B cell (primary cell): Measurements from ENCODE around the gene OR51S1. TPM values are rescaled to one million over a fixed set of nuclear protein-coding genes. Genes with fewer than 3 reads are reported as not detected.

ENCODE experiments used
- ATAC-seq: fragments of 200-7000 bp; cut with Tn5 transposase; one replicate; pipeline ENCODE4 v1.10.0; 2021; ENCODE audit warnings: low read depth, mild to moderate bottlenecking, moderate number of reproducible peaks, moderate library complexity
- CTCF ChIA-PET: fragments of 350-600 bp; sonication (Branson Sonifier 250); formaldehyde crosslinking; loops from one replicate; lab custom pipeline; 2021; ENCODE audit warnings: antibody characterized with exemption, inconsistent platforms; lab: Charles Lee
- POLR2A ChIA-PET: fragments of 350-600 bp; sonication (Branson Sonifier 250); formaldehyde crosslinking; loops from one replicate; lab custom pipeline; 2021; ENCODE audit warnings: antibody characterized with exemption; lab: Charles Lee
- DNase-seq: peaks from one replicate; pipeline ENCODE4 v3.0.0; 2013
- H2AFZ ChIP-seq: 2 replicates; pipeline ENCODE4 v1.6.1; 2012; ENCODE audit warnings: mild to moderate bottlenecking, low read depth, low read length; ENCODE audit not compliant: insufficient read depth, poor library complexity, severe bottlenecking
- H3K27ac ChIP-seq, 2 donors: 1 replicate in 1 of 2; 2 replicates in 1 of 2; pipeline ENCODE4 v1.5.1; 2012 to 2013; ENCODE audit warnings: low read length in 2 of 2, mild to moderate bottlenecking in 2 of 2, moderate library complexity in 1 of 2
- H3K27me3 ChIP-seq, 4 experiments: fragments of 200-600 bp in 1 of 4; sonication (generic) in 1 of 4; replicated peaks in 1 of 4; 1 replicate in 2 of 4; 2 replicates in 2 of 4; pipeline versions ENCODE4 v1.6.1 to v1.7.0; 2013 to 2016; ENCODE audit warnings: low read length in 3 of 4, mild to moderate bottlenecking in 2 of 4, mixed read lengths in 1 of 4, moderate library complexity in 1 of 4; ENCODE audit not compliant: insufficient read depth in 4 of 4, control insufficient read depth in 3 of 4; ENCODE audit errors: control extremely low read depth in 1 of 4
- H3K36me3 ChIP-seq, 2 experiments: replicated peaks in 1 of 2; 1 replicate in 1 of 2; 2 replicates in 1 of 2; pipeline versions ENCODE4 v1.6.1 to v1.7.1; 2013; ENCODE audit warnings: low read length in 1 of 2; ENCODE audit not compliant: insufficient read depth in 2 of 2, control insufficient read depth in 1 of 2; ENCODE audit errors: control extremely low read depth in 1 of 2, extremely low read depth in 1 of 2
- H3K4me1 ChIP-seq, 2 donors: fragments of 200-600 bp in 1 of 2; sonication (generic) in 1 of 2; 1 replicate in 1 of 2; 2 replicates in 1 of 2; pipeline versions ENCODE4 v1.5.1 to v1.6.1; 2013 to 2017; ENCODE audit warnings: low read length in 2 of 2; ENCODE audit not compliant: control insufficient read depth in 2 of 2, insufficient read depth in 2 of 2
- H3K4me2 ChIP-seq: replicated peaks from 2 replicates; pipeline ENCODE3; 2012; ENCODE audit warnings: mild to moderate bottlenecking, low read depth, low read length; ENCODE audit not compliant: poor library complexity, severe bottlenecking
- H3K4me3 ChIP-seq, 5 experiments: fragments of 200-600 bp in 1 of 5; sonication (generic) in 1 of 5; 1 replicate in 3 of 5; 2 replicates in 2 of 5; pipeline versions ENCODE4 v1.5.1 to v1.7.0; 2011 to 2016; ENCODE audit warnings: low read length in 4 of 5, mild to moderate bottlenecking in 4 of 5, low read depth in 2 of 5, control low read depth in 1 of 5, moderate library complexity in 1 of 5; ENCODE audit not compliant: insufficient read depth in 1 of 5; ENCODE audit errors: control extremely low read depth in 1 of 5, extremely low read depth in 1 of 5
- H3K79me2 ChIP-seq: fragments of 200-600 bp; sonication (generic); one replicate; pipeline ENCODE4 v1.6.0; 2016; ENCODE audit warnings: low read length; ENCODE audit not compliant: control insufficient read depth, insufficient read depth
- H3K9ac ChIP-seq: fragments of 200-600 bp; sonication (generic); 2 replicates; pipeline ENCODE4 v1.6.1; 2017; ENCODE audit warnings: mild to moderate bottlenecking, low read length, moderate library complexity
- H3K9me3 ChIP-seq, 3 donors: one replicate each; pipeline versions ENCODE4 v1.6.1 to v1.7.1; 2013; ENCODE audit warnings: low read length in 2 of 3; ENCODE audit not compliant: control insufficient read depth in 2 of 3, insufficient read depth in 1 of 3; ENCODE audit errors: control extremely low read depth in 1 of 3
- H4K20me1 ChIP-seq: 2 replicates; pipeline ENCODE4 v1.6.0; 2012; ENCODE audit warnings: mild to moderate bottlenecking, low read length; ENCODE audit not compliant: insufficient read depth, control insufficient read depth, poor library complexity, severe bottlenecking
- H3K27ac Mint-ChIP-seq: one replicate; pipeline ENCODE4 v1.8.0; 2021; ENCODE audit warnings: mixed read lengths
- H3K27me3 Mint-ChIP-seq: one replicate; pipeline ENCODE4 v1.8.0; 2021; ENCODE audit warnings: mixed read lengths
- H3K4me1 Mint-ChIP-seq: one replicate; pipeline ENCODE4 v1.8.0; 2021; ENCODE audit warnings: mixed read lengths
- H3K4me3 Mint-ChIP-seq: one replicate; pipeline ENCODE4 v1.8.0; 2021; ENCODE audit warnings: mixed read lengths
- H3K9me3 Mint-ChIP-seq: one replicate; pipeline ENCODE4 v1.8.0; 2022; ENCODE audit warnings: mixed read lengths; ENCODE audit not compliant: insufficient read depth
- CTCF ChIP-seq: fragments of 200-600 bp; IDR thresholded peaks from one replicate; pipeline ENCODE4 v1.8.0; 2022; ENCODE audit warnings: antibody characterized with exemption, mild to moderate bottlenecking
- EZH2 ChIP-seq: IDR thresholded peaks from 2 replicates; pipeline ENCODE4 v1.6.1; 2012; ENCODE audit warnings: borderline replicate concordance, low read depth, mild to moderate bottlenecking, moderate library complexity, low read length; ENCODE audit not compliant: insufficient read depth, poor library complexity, severe bottlenecking
- WGBS: methylation state at CpG from one replicate; pipeline ENCODE4 v1.1.5; 2013; ENCODE audit warnings: missing lambda C conversion rate; ENCODE audit not compliant: insufficient coverage; 5-methylcytosine and 5-hydroxymethylcytosine counted together
- intact Hi-C: fragments of 100-400 bp; cut with micrococcal nuclease; formaldehyde crosslinking; loops from one replicate; pipeline ENCODE4 v1.10.0; 2022
- polyA plus RNA-seq: library from polyadenylated mRNA; depleted of rRNA; stranded (reverse); fragments of >200 nt; gene quantifications from 2 replicates; pipeline ENCODE4 v1.2.3, GENCODE V29; 2012
- total RNA-seq, 2 donors: library from RNA; stranded (reverse); fragments of 120-200 nt in 1 of 2; gene quantifications; 1 replicate in 1 of 2; 2 replicates in 1 of 2; pipeline versions ENCODE4 v1.2.3 to v1.2.4, GENCODE V29; 2013 to 2022

OR51S1 gene
- total and polyA plus RNA-seq, 2 donors (not counting 1 experiment from before 2014, with no cell fraction given): not detected

- H3K4me3 ChIP-seq: no peak overlapping the region
- H3K27ac ChIP-seq: no peak overlapping the region
- intact Hi-C loops: no loop called here
- H3K27me3 Mint-ChIP-seq: peaks cover 3% of the 10 kb centered on the region
- no peaks in the 10 kb centered on the region for H3K9me3 Mint-ChIP-seq
- H4K20me1 ChIP-seq: no peaks in the 10 kb centered on the region
- no peaks in the 10 kb centered on the region for H3K4me1 ChIP-seq
- H2AFZ ChIP-seq: no peak overlapping the region
- TF ChIP-seq CTCF: no peak
- TF ChIP-seq EZH2: no peak
- no peaks in the 10 kb centered on the region for H3K79me2 ChIP-seq
- ChIA-PET POLR2A (no interaction called here), CTCF (no interaction called here)
- no peaks in the 10 kb centered on the region for H3K27me3 ChIP-seq
- no peaks in the 10 kb centered on the region for H3K4me1 Mint-ChIP-seq
- no peak overlapping the region for H3K9ac ChIP-seq
- no peak overlapping the region for H3K27ac Mint-ChIP-seq
- no peak for DNase-seq
- WGBS: 77% methylated on average over 4 of the region's 6 CpGs
- ATAC-seq: no peak
- no peaks in the 10 kb centered on the region for H3K36me3 ChIP-seq
- H3K9me3 ChIP-seq: no peaks in the 10 kb centered on the region
- no peak overlapping the region for H3K4me3 Mint-ChIP-seq
- no peak overlapping the region for H3K4me2 ChIP-seq
These were observed 50.4 kb downstream of the OR51S1 start for GRCh38 chr11:4798427-4799183.

Other genes with a start within 250 kb of the OR51S1 start
- gene TRIM68, start 241.0 kb downstream of the OR51S1 start, total RNA-seq: 19.8 and 21.7 TPM in 2 replicates
- 5.6 and 7.6 TPM in 2 replicates for gene TRIM68, start 241.0 kb downstream of the OR51S1 start, polyA plus RNA-seq
- not detected in 2 replicates for gene OR51D1, start 211.7 kb downstream of the OR51S1 start, total RNA-seq
- not detected in 2 replicates for gene OR51D1, start 211.7 kb downstream of the OR51S1 start, polyA plus RNA-seq
- gene OR51E1, start 205.2 kb downstream of the OR51S1 start, total RNA-seq: not detected in 2 replicates
- not detected in 2 replicates for gene OR51E1, start 205.2 kb downstream of the OR51S1 start, polyA plus RNA-seq
- not detected in 2 replicates for gene OR51E2, start 151.4 kb downstream of the OR51S1 start, total RNA-seq
- not detected in 2 replicates for gene OR51E2, start 151.4 kb downstream of the OR51S1 start, polyA plus RNA-seq
- gene MMP26, start 144.4 kb downstream of the OR51S1 start, total RNA-seq: not detected in 2 replicates
- gene MMP26, start 144.4 kb downstream of the OR51S1 start, polyA plus RNA-seq: not detected in 2 replicates
- not detected in 2 replicates for gene OR51F1, start 79.3 kb downstream of the OR51S1 start, total RNA-seq
- gene OR51F1, start 79.3 kb downstream of the OR51S1 start, polyA plus RNA-seq: not detected in 2 replicates
- not detected in 2 replicates for gene OR52R1, start 44.8 kb downstream of the OR51S1 start, total RNA-seq
- gene OR52R1, start 44.8 kb downstream of the OR51S1 start, polyA plus RNA-seq: not detected in 2 replicates
- not detected in 2 replicates for gene OR51F2, start 27.9 kb downstream of the OR51S1 start, total RNA-seq
- not detected in 2 replicates for gene OR51F2, start 27.9 kb downstream of the OR51S1 start, polyA plus RNA-seq
- not detected in 2 replicates for gene OR51T1, start 32.7 kb upstream of the OR51S1 start, total RNA-seq
- gene OR51T1, start 32.7 kb upstream of the OR51S1 start, polyA plus RNA-seq: not detected in 2 replicates
- gene OR51A7, start 54.6 kb upstream of the OR51S1 start, total RNA-seq: not detected in 2 replicates
- gene OR51A7, start 54.6 kb upstream of the OR51S1 start, polyA plus RNA-seq: not detected in 2 replicates
- not detected in 2 replicates for gene OR51G2, start 70.1 kb upstream of the OR51S1 start, total RNA-seq
- not detected in 2 replicates for gene OR51G2, start 70.1 kb upstream of the OR51S1 start, polyA plus RNA-seq
- gene OR51G1, start 75.1 kb upstream of the OR51S1 start, total RNA-seq: not detected in 2 replicates
- not detected in 2 replicates for gene OR51G1, start 75.1 kb upstream of the OR51S1 start, polyA plus RNA-seq
- gene OR51A4, start 98.4 kb upstream of the OR51S1 start, total RNA-seq: not detected in 2 replicates
- not detected in 2 replicates for gene OR51A4, start 98.4 kb upstream of the OR51S1 start, polyA plus RNA-seq
- not detected in 2 replicates for gene OR51A2, start 106.5 kb upstream of the OR51S1 start, total RNA-seq
- not detected in 2 replicates for gene OR51A2, start 106.5 kb upstream of the OR51S1 start, polyA plus RNA-seq
- not detected in 2 replicates for gene OR51L1, start 145.6 kb upstream of the OR51S1 start, total RNA-seq
- not detected in 2 replicates for gene OR51L1, start 145.6 kb upstream of the OR51S1 start, polyA plus RNA-seq
- gene OR52J3, start 197.3 kb upstream of the OR51S1 start, total RNA-seq: not detected in 2 replicates
- not detected in 2 replicates for gene OR52J3, start 197.3 kb upstream of the OR51S1 start, polyA plus RNA-seq
- gene OR52E2, start 210.4 kb upstream of the OR51S1 start, total RNA-seq: not detected in 2 replicates
- gene OR52E2, start 210.4 kb upstream of the OR51S1 start, polyA plus RNA-seq: not detected in 2 replicates
- not detected in 2 replicates for gene OR52E1, start 220.4 kb upstream of the OR51S1 start, total RNA-seq
- gene OR52E1, start 220.4 kb upstream of the OR51S1 start, polyA plus RNA-seq: not detected in 2 replicates